ENCODE data around the gene XXYLT1.

The XXYLT1 gene

GRCh38 chr3:195204360-195205163 is 66.4 kb downstream of the XXYLT1 start:
- DNase-seq: no peak
- Mint-ChIP-seq H3K4me3 (no peak overlapping the region), H3K9me3 (no peaks in the 10 kb centered on the region), H3K27me3 (no peaks in the 10 kb centered on the region), H3K36me3 (ENCODE audit: low read depth) (no peaks in the 10 kb centered on the region), H3K4me1 (peaks cover 22% of the 10 kb centered on the region), H3K27ac (no peak overlapping the region)
- ATAC-seq: no peak

- H3K4me3 Mint-ChIP-seq: no peak overlapping the region
- no peak overlapping the region for H3K27ac Mint-ChIP-seq
- no peaks in the 10 kb centered on the region for H3K27me3 Mint-ChIP-seq
- no peaks in the 10 kb centered on the region for H3K9me3 Mint-ChIP-seq
- no peak for DNase-seq
- peak; percentile 38 for ATAC-seq
- no peaks in the 10 kb centered on the region for H3K36me3 Mint-ChIP-seq (ENCODE audit: low read depth)
- H3K4me1 Mint-ChIP-seq: peaks cover 22% of the 10 kb centered on the region
These were observed 67.4 kb downstream of the XXYLT1 start for GRCh38 chr3:195203606-195204005.

GRCh38 chr3:195201295-195201694 is 69.7 kb downstream of the XXYLT1 start:
- Mint-ChIP-seq H3K27me3 (no peaks in the 10 kb centered on the region), H3K9me3 (no peaks in the 10 kb centered on the region), H3K27ac (no peak overlapping the region), H3K4me3 (no peak overlapping the region), H3K4me1 (peaks cover 31% of the 10 kb centered on the region), H3K36me3 (ENCODE audit: low read depth) (no peaks in the 10 kb centered on the region)
- DNase-seq (no peak), ATAC-seq (no peak)

- H3K27me3 Mint-ChIP-seq: no peaks in the 10 kb centered on the region
- H3K9me3 Mint-ChIP-seq: no peaks in the 10 kb centered on the region
- H3K4me3 Mint-ChIP-seq: no peak overlapping the region
- ATAC-seq: no peak
- no peak overlapping the region for H3K27ac Mint-ChIP-seq
- peaks cover 38% of the 10 kb centered on the region for H3K4me1 Mint-ChIP-seq
- H3K36me3 Mint-ChIP-seq (ENCODE audit: low read depth): no peaks in the 10 kb centered on the region
- no peak for DNase-seq
These were observed 70.7 kb downstream of the XXYLT1 start for GRCh38 chr3:195200010-195200822.

- no peaks in the 10 kb centered on the region for H3K27me3 Mint-ChIP-seq
- ATAC-seq: no peak
- H3K4me3 Mint-ChIP-seq: no peak overlapping the region
- H3K27ac Mint-ChIP-seq: no peak overlapping the region
- peaks cover 38% of the 10 kb centered on the region for H3K4me1 Mint-ChIP-seq
- H3K9me3 Mint-ChIP-seq: no peaks in the 10 kb centered on the region
- H3K36me3 Mint-ChIP-seq (ENCODE audit: low read depth): no peaks in the 10 kb centered on the region
- DNase-seq: no peak
These were observed 72.3 kb downstream of the XXYLT1 start for GRCh38 chr3:195198426-195199346.

- ATAC-seq (no peak), DNase-seq (no peak)
- Mint-ChIP-seq H3K36me3 (ENCODE audit: low read depth) (no peaks in the 10 kb centered on the region), H3K9me3 (no peaks in the 10 kb centered on the region), H3K27ac (no peak overlapping the region), H3K4me1 (peaks cover 33% of the 10 kb centered on the region), H3K4me3 (no peak overlapping the region), H3K27me3 (no peaks in the 10 kb centered on the region)
These were observed 73.1 kb downstream of the XXYLT1 start for GRCh38 chr3:195197765-195198425.

- Mint-ChIP-seq H3K27ac (peak overlapping the region; percentile 48), H3K4me3 (no peak overlapping the region), H3K4me1 (peaks cover 33% of the 10 kb centered on the region), H3K9me3 (peaks cover 11% of the 10 kb centered on the region), H3K27me3 (no peaks in the 10 kb centered on the region), H3K36me3 (ENCODE audit: low read depth) (peaks cover 10% of the 10 kb centered on the region)
- DNase-seq (no peak), ATAC-seq (no peak)
These were observed 74.7 kb downstream of the XXYLT1 start for GRCh38 chr3:195196266-195196665.

- Mint-ChIP-seq H3K27ac (no peak overlapping the region), H3K36me3 (ENCODE audit: low read depth) (peaks cover 14% of the 10 kb centered on the region), H3K4me1 (peaks cover 33% of the 10 kb centered on the region), H3K27me3 (no peaks in the 10 kb centered on the region), H3K4me3 (no peak overlapping the region), H3K9me3 (peaks cover 15% of the 10 kb centered on the region)
- DNase-seq (no peak), ATAC-seq (no peak)
These were observed 75.4 kb downstream of the XXYLT1 start for GRCh38 chr3:195195321-195196209.

- Mint-ChIP-seq H3K4me3 (peak overlapping the region; percentile 68), H3K27me3 (no peaks in the 10 kb centered on the region), H3K4me1 (peaks cover 33% of the 10 kb centered on the region), H3K27ac (peak overlapping the region; percentile 93), H3K9me3 (peaks cover 15% of the 10 kb centered on the region), H3K36me3 (ENCODE audit: low read depth) (peaks cover 14% of the 10 kb centered on the region)
- no peak for DNase-seq
- ATAC-seq: peak; percentile 89
These were observed 76.3 kb downstream of the XXYLT1 start for GRCh38 chr3:195194559-195195206.

GRCh38 chr3:195191580-195191979 is 79.4 kb downstream of the XXYLT1 start:
- Mint-ChIP-seq H3K27ac (no peak overlapping the region), H3K9me3 (peaks cover 15% of the 10 kb centered on the region), H3K4me3 (no peak overlapping the region), H3K27me3 (no peaks in the 10 kb centered on the region), H3K36me3 (ENCODE audit: low read depth) (peaks cover 14% of the 10 kb centered on the region), H3K4me1 (peaks cover 37% of the 10 kb centered on the region)
- ATAC-seq: no peak
- DNase-seq: no peak

- peaks cover 41% of the 10 kb centered on the region for H3K4me1 Mint-ChIP-seq
- peaks cover 15% of the 10 kb centered on the region for H3K9me3 Mint-ChIP-seq
- H3K4me3 Mint-ChIP-seq: no peak overlapping the region
- H3K36me3 Mint-ChIP-seq (ENCODE audit: low read depth): peaks cover 14% of the 10 kb centered on the region
- ATAC-seq (no peak), DNase-seq (no peak)
- no peak overlapping the region for H3K27ac Mint-ChIP-seq
- H3K27me3 Mint-ChIP-seq: no peaks in the 10 kb centered on the region
These were observed 81.1 kb downstream of the XXYLT1 start for GRCh38 chr3:195189821-195190220.

GRCh38 chr3:195188426-195188927 is 82.5 kb downstream of the XXYLT1 start:
- Mint-ChIP-seq H3K4me3 (no peak overlapping the region), H3K9me3 (peaks cover 15% of the 10 kb centered on the region), H3K27me3 (no peaks in the 10 kb centered on the region), H3K27ac (no peak overlapping the region), H3K4me1 (peaks cover 47% of the 10 kb centered on the region), H3K36me3 (ENCODE audit: low read depth) (peaks cover 14% of the 10 kb centered on the region)
- DNase-seq (no peak), ATAC-seq (no peak)

Measured in activated naive CD8-positive, alpha-beta T cell treated with anti-CD3 and anti-CD28 coated beads, Interleukin-2, amount 50 U/mL, for 24 hours (primary cell).